H1 (cell line): Measurements from ENCODE around the gene ADARB2. TPM values are rescaled to one million over a fixed set of nuclear protein-coding genes. Genes with fewer than 3 reads are reported as not detected.

Experiments
- CTCF ChIA-PET: fragments of 300-600 bp; sonication (Branson Sonifier 250); formaldehyde crosslinking; loops from one replicate; lab custom pipeline; 2021; ENCODE audit not compliant: partially characterized antibody; lab: Charles Lee
- POLR2A ChIA-PET: fragments of 300-600 bp; sonication (Branson Sonifier 250); formaldehyde crosslinking; loops from one replicate; lab custom pipeline; 2021; ENCODE audit warnings: inconsistent platforms; ENCODE audit not compliant: partially characterized antibody; lab: Charles Lee
- DNase-seq, 2 experiments: peaks; one replicate each; pipeline versions ENCODE4 v3.0.0 to v3.0.0-alpha.2; 2010 to 2022; ENCODE audit warnings: low spot score in 2 of 2, low read depth in 1 of 2, mixed read lengths in 1 of 2
- FAIRE-seq: peaks from 2 replicates; lab custom pipeline; 2011; peaks lifted over from hg19 to GRCh38; lab: Jason Lieb, UNC
- H2AFZ ChIP-seq: 2 replicates; pipeline ENCODE4 v1.8.1; 2012; ENCODE audit warnings: low read length, inconsistent platforms
- H2AK5ac ChIP-seq: 2 replicates; pipeline ENCODE4 v1.6.1; 2013; ENCODE audit warnings: low read depth, low read length
- H2BK120ac ChIP-seq: replicated peaks from 2 replicates; pipeline ENCODE3; 2013; ENCODE audit warnings: low read depth, low read length, inconsistent platforms
- H2BK12ac ChIP-seq: 2 replicates; pipeline ENCODE4 v1.6.1; 2013; ENCODE audit warnings: low read depth, low read length
- H2BK15ac ChIP-seq: 2 replicates; pipeline ENCODE4 v1.6.1; 2013; ENCODE audit warnings: low read length
- H2BK20ac ChIP-seq: 2 replicates; pipeline ENCODE4 v1.6.1; 2013; ENCODE audit warnings: low read length
- H2BK5ac ChIP-seq: 2 replicates; pipeline ENCODE4 v1.6.1; 2013; ENCODE audit warnings: low read depth, low read length
- H3K14ac ChIP-seq: 2 replicates; pipeline ENCODE4 v1.6.1; 2013; ENCODE audit warnings: inconsistent platforms; ENCODE audit not compliant: insufficient read length
- H3K18ac ChIP-seq: 2 replicates; pipeline ENCODE4 v1.6.1; 2013; ENCODE audit warnings: low read length; ENCODE audit errors: extremely low read depth
- H3K23ac ChIP-seq: 2 replicates; pipeline ENCODE4 v1.6.1; 2013; ENCODE audit warnings: inconsistent platforms; ENCODE audit not compliant: insufficient read length
- H3K23me2 ChIP-seq: 2 replicates; pipeline ENCODE4 v1.6.1; 2013; ENCODE audit warnings: low read depth, low read length
- H3K27ac ChIP-seq: 2 replicates; pipeline ENCODE4 v1.6.1; 2011; ENCODE audit warnings: low read depth, low read length, inconsistent platforms
- H3K27me3 ChIP-seq, 4 experiments: replicated peaks in 1 of 4; 1 replicate in 1 of 4; 2 replicates in 3 of 4; pipeline versions ENCODE4 v1.6.1 to v1.8.1; 2011 to 2013; ENCODE audit warnings: low read length in 3 of 4, mild to moderate bottlenecking in 3 of 4, inconsistent platforms in 2 of 4, mixed read lengths in 2 of 4, moderate library complexity in 1 of 4; ENCODE audit not compliant: control insufficient read depth in 3 of 4, insufficient read depth in 3 of 4; ENCODE audit errors: extremely low read depth in 1 of 4
- H3K36me3 ChIP-seq, 4 experiments: 2 replicates each; pipeline versions ENCODE4 v1.6.1 to v1.8.1; 2011 to 2013; ENCODE audit warnings: mild to moderate bottlenecking in 4 of 4, low read length in 3 of 4, moderate library complexity in 2 of 4, control low read depth in 1 of 4, inconsistent platforms in 1 of 4; ENCODE audit not compliant: insufficient read depth in 4 of 4, control insufficient read depth in 2 of 4
- H3K4ac ChIP-seq: replicated peaks from 2 replicates; pipeline ENCODE3; 2013; ENCODE audit warnings: low read length, low read depth, mixed read lengths, inconsistent platforms; ENCODE audit not compliant: insufficient read length
- H3K4me1 ChIP-seq, 4 experiments: replicated peaks in 1 of 4; 1 replicate in 1 of 4; 2 replicates in 3 of 4; pipeline versions ENCODE4 v1.6.1 to v1.8.1; 2011 to 2013; ENCODE audit warnings: low read length in 3 of 4, inconsistent platforms in 2 of 4, mixed read lengths in 1 of 4; ENCODE audit not compliant: insufficient read depth in 4 of 4, control insufficient read depth in 3 of 4
- H3K4me2 ChIP-seq, 2 experiments: 2 replicates each; pipeline versions ENCODE4 v1.6.1 to v1.8.1; 2011 to 2013; ENCODE audit warnings: low read depth in 2 of 2, low read length in 2 of 2, control low read depth in 1 of 2, inconsistent platforms in 1 of 2, mild to moderate bottlenecking in 1 of 2; ENCODE audit not compliant: insufficient read depth in 1 of 2
- H3K4me3 ChIP-seq, 4 experiments: fragments of 200-600, 300-600 bp in 1 of 4; sonication (generic), shearing (Covaris generic), sonication (Bioruptor Twin) in 1 of 4; 2 replicates each; pipeline versions ENCODE4 v1.5.1 to v1.8.1; 2011 to 2016; ENCODE audit warnings: low read length in 4 of 4, low read depth in 3 of 4, control low read depth in 2 of 4, inconsistent platforms in 2 of 4, mild to moderate bottlenecking in 2 of 4, mixed read lengths in 1 of 4, moderate library complexity in 1 of 4; ENCODE audit not compliant: insufficient read depth in 2 of 4; ENCODE audit errors: extremely low read depth in 1 of 4
- H3K56ac ChIP-seq: replicated peaks from 2 replicates; pipeline ENCODE3; 2013; ENCODE audit warnings: low read depth, mild to moderate bottlenecking, mixed read lengths, low read length, inconsistent platforms; ENCODE audit not compliant: insufficient read length
- H3K79me1 ChIP-seq: 2 replicates; pipeline ENCODE4 v1.6.1; 2013; ENCODE audit warnings: low read depth, low read length, control low read depth
- H3K79me2 ChIP-seq, 2 experiments: 2 replicates each; pipeline versions ENCODE4 v1.6.1 to v1.8.1; 2012 to 2013; ENCODE audit warnings: low read length in 2 of 2, mild to moderate bottlenecking in 2 of 2, inconsistent platforms in 1 of 2; ENCODE audit not compliant: insufficient read depth in 2 of 2, control insufficient read depth in 1 of 2
- H3K9ac ChIP-seq, 4 experiments: replicated peaks in 1 of 4; 1 replicate in 1 of 4; 2 replicates in 3 of 4; pipeline versions ENCODE4 v1.6.1 to v1.8.1; 2011 to 2013; ENCODE audit warnings: low read depth in 3 of 4, low read length in 3 of 4, control low read depth in 2 of 4, mild to moderate bottlenecking in 2 of 4, moderate library complexity in 2 of 4, inconsistent platforms in 1 of 4; ENCODE audit errors: extremely low read depth in 1 of 4
- H3K9me3 ChIP-seq, 2 experiments: 2 replicates each; pipeline versions ENCODE4 v1.6.1 to v1.8.1; 2012 to 2013; ENCODE audit warnings: mild to moderate bottlenecking in 2 of 2, moderate library complexity in 2 of 2, control low read depth in 1 of 2, inconsistent platforms in 1 of 2, low read depth in 1 of 2, low read length in 1 of 2, mixed read lengths in 1 of 2; ENCODE audit not compliant: insufficient read depth in 2 of 2
- H4K20me1 ChIP-seq, 2 experiments: replicated peaks in 1 of 2; 2 replicates each; pipeline versions ENCODE3 to v1.8.1; 2011 to 2013; ENCODE audit warnings: inconsistent platforms in 2 of 2, low read length in 2 of 2, mild to moderate bottlenecking in 1 of 2; ENCODE audit not compliant: insufficient read depth in 2 of 2, control insufficient read depth in 1 of 2
- H4K5ac ChIP-seq: 2 replicates; pipeline ENCODE4 v1.6.1; 2013; ENCODE audit warnings: low read length, low read depth, mixed read lengths, inconsistent platforms; ENCODE audit not compliant: insufficient read length
- H4K8ac ChIP-seq: 2 replicates; pipeline ENCODE4 v1.8.0; 2013; ENCODE audit warnings: mild to moderate bottlenecking, moderate library complexity, low read length, inconsistent platforms; ENCODE audit not compliant: insufficient read depth; ENCODE audit errors: extremely low read depth
- H4K91ac ChIP-seq: replicated peaks from 2 replicates; pipeline ENCODE3; 2013; ENCODE audit warnings: low read length, mixed read lengths, inconsistent platforms; ENCODE audit not compliant: insufficient read length
- CBX5 ChIP-seq: fragments of 300-800, 300-1000 bp; sonication (generic); IDR thresholded peaks from 2 replicates; pipeline ENCODE4 v1.7.1; 2016; ENCODE audit warnings: antibody characterized with exemption, low read length, low read depth
- EGR1 ChIP-seq: IDR thresholded peaks from 2 replicates; pipeline ENCODE4 v1.6.1; 2011; ENCODE audit warnings: low read depth, low read length, borderline replicate concordance
- EP300 ChIP-seq, 2 experiments: IDR thresholded peaks; 1 replicate in 1 of 2; 2 replicates in 1 of 2; pipeline ENCODE4 v1.6.1; 2011 to 2012; ENCODE audit warnings: low read depth in 2 of 2, low read length in 2 of 2, mild to moderate bottlenecking in 2 of 2, borderline replicate concordance in 1 of 2, inconsistent platforms in 1 of 2, moderate library complexity in 1 of 2
- JUN ChIP-seq: IDR thresholded peaks from 2 replicates; pipeline ENCODE4 v1.6.1; 2011; ENCODE audit warnings: low read depth, mild to moderate bottlenecking, improper control_type of control experiment, low read length
- POLR2AphosphoS5 ChIP-seq: IDR thresholded peaks from 2 replicates; pipeline ENCODE4 v1.6.1; 2011; ENCODE audit warnings: low read depth, low read length
- RBBP5 ChIP-seq: IDR thresholded peaks from 2 replicates; pipeline ENCODE4 v1.7.1; 2012; ENCODE audit warnings: low read depth, mild to moderate bottlenecking, inconsistent platforms, low read length, moderate library complexity, borderline replicate concordance
- RFX5 ChIP-seq: IDR thresholded peaks from 2 replicates; pipeline ENCODE4 v1.6.1; 2011; ENCODE audit warnings: low read depth, low read length, improper control_type of control experiment, borderline replicate concordance
- RXRA ChIP-seq: IDR thresholded peaks from 2 replicates; pipeline ENCODE4 v1.6.1; 2011; ENCODE audit warnings: low read depth, mild to moderate bottlenecking, low read length, moderate library complexity; ENCODE audit not compliant: insufficient read depth
- TAF7 ChIP-seq: optimal IDR thresholded peaks from 2 replicates; pipeline ENCODE3; 2011; ENCODE audit warnings: low read depth, mild to moderate bottlenecking, inconsistent platforms, low read length, moderate library complexity, borderline replicate concordance
- TBP ChIP-seq: IDR thresholded peaks from 2 replicates; pipeline ENCODE4 v1.6.1; 2011; ENCODE audit warnings: low read depth, low read length, improper control_type of control experiment
- WGBS, 2 experiments: shearing (Covaris generic) in 1 of 2; methylation state at CpG; one replicate each; pipeline versions ENCODE4 v1.1.6 to v1.1.7; 2013 to 2015; ENCODE audit warnings: low lambda C conversion rate in 2 of 2, mixed read lengths in 2 of 2, inconsistent platforms in 1 of 2, low coverage in 1 of 2, missing lambda C conversion rate in 1 of 2; ENCODE audit not compliant: insufficient replicate concordance in 2 of 2, insufficient coverage in 1 of 2, insufficient read length in 1 of 2; ENCODE audit errors: extremely low coverage in 1 of 2, missing lambda C conversion rate in 1 of 2; 5-methylcytosine and 5-hydroxymethylcytosine counted together
- polyA plus RNA-seq, 7 experiments: library from polyadenylated mRNA; depleted of rRNA in 3 of 7; stranded (reverse) in 5 of 7; unstranded in 2 of 7; fragments of >200 nt in 5 of 7; fragments of 200-250 nt in 2 of 7; gene quantifications; 1 replicate in 5 of 7; 2 replicates in 1 of 7; 4 replicates in 1 of 7; pipeline versions ENCODE4 v1.2.1 to v1.2.3, GENCODE V29; 2011 to 2013; ENCODE audit warnings: missing spikeins in 2 of 7, mixed read lengths in 2 of 7
- total RNA-seq: library from RNA; stranded (reverse); fragmentation: NEBNext Ultra II Directional; extraction: Animal tissue kit (Norgen Biotek cat#: 25700); gene quantifications from 2 replicates; pipeline ENCODE4 v1.2.1, GENCODE V29; 2021
- TF ChIP-seq, protein P1 (sequence below): IDR thresholded peaks from 2 replicates; pipeline ENCODE4 v1.6.1; 2011; ENCODE audit warnings: low read length, improper control_type of control experiment

The ADARB2 gene
- total and polyA plus RNA-seq, 2 of the 8 experiments (the other 6 are each of a cell fraction or from before 2014, with no cell fraction given) = 2.2 to 2.8 TPM

DNA sequence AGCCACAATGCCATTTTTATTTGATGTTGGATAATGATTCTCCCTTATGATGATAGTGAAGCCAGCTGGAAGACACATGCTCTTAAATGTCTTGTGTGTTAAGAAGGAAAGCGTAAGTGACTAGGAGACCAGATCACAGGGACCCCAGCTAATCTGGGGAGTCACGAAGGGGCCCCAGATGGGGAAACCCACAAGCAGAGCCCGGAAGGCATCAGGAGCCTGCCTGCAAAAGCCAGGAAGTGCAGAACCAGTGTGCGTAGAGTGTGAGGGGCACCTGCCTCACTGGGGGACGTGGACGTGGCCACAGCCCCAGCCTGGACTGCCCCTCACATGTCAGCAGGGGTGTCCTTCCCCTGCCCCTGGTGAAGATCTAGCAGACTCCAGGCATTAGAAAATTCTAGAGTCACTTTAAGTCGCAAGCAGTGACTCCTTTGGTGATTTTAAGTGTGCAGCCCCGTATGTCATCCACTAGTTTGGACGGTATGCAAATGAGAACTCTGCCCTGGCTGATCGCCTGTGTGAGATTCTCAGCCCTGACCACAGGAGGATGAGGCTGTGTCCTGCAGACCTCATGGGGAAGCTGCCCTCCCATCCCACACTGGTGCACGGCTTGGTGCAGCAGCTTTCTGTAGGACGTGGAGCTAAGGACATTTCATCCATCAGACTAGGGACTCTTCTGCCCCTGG lies 438.1 kb downstream of the ADARB2 start:
- CTCF ChIA-PET = interaction anchor here (0.6 to 4.9 kb wide), 4 partner anchors 60 to 283 kb away, joined by 3 to 25 read pairs (median 8); no protein-coding TSS in a partner anchor
- no peaks in the 10 kb centered on the region for H3K79me2 ChIP-seq
- no peak overlapping the region for H3K4me2 ChIP-seq
- peaks cover 0 to 6% of the 10 kb centered on the region in 2 experiments; a peak in 2 of 4 replicates for H3K9me3 ChIP-seq
- no peak overlapping the region for H2AFZ ChIP-seq
- 64% methylated on average over 12 of the region's 12 CpGs; no CpG with 5 or more reads in 1 of the 2 experiments for WGBS, 2 experiments
- no peaks in the 10 kb centered on the region for H4K20me1 ChIP-seq
- no peak overlapping the region for H3K56ac ChIP-seq
- H3K9ac ChIP-seq = no peak overlapping the region
- no peak overlapping the region for H3K4me3 ChIP-seq
- no peak overlapping the region for H4K5ac ChIP-seq
- no peak overlapping the region for H3K4ac ChIP-seq
- H3K79me1 ChIP-seq = no peaks in the 10 kb centered on the region; the same call in 1 of the 2 replicates
- no peaks in the 10 kb centered on the region for H3K36me3 ChIP-seq
- peak overlapping the region; percentile 72; the same call in 1 of the 2 replicates for H2BK15ac ChIP-seq
- H2AK5ac ChIP-seq = peak overlapping the region; percentile 82; the same call in 1 of the 2 replicates
- H3K23me2 ChIP-seq = no peaks in the 10 kb centered on the region
- POLR2A ChIA-PET = interaction anchor here (3.6 kb wide), 1 partner anchor 11 kb away, joined by 21 read pairs; no protein-coding TSS in a partner anchor
- peak overlapping the region; percentile 60 for H2BK12ac ChIP-seq
- H4K8ac ChIP-seq = no peak overlapping the region
- peak in 1 of 2 experiments; percentile 30 for DNase-seq
- no peak overlapping the region for H3K27ac ChIP-seq
- no peak overlapping the region for H2BK120ac ChIP-seq
- peak overlapping the region; percentile 2; the same call in 1 of the 2 replicates for H2BK20ac ChIP-seq
- no peak for FAIRE-seq
- no peak overlapping the region for H3K14ac ChIP-seq
- no peak overlapping the region for H3K18ac ChIP-seq
- H3K27me3 ChIP-seq = no peaks in the 10 kb centered on the region; a peak in 1 of 7 replicates
- no peak overlapping the region; the same call in 1 of the 2 replicates for H2BK5ac ChIP-seq
- no peak overlapping the region for H4K91ac ChIP-seq
- H3K23ac ChIP-seq = no peak overlapping the region
- H3K4me1 ChIP-seq = peaks cover 0 to 7% (median 5%) of the 10 kb centered on the region in 4 experiments; a peak in 5 of 7 replicates
- TF ChIP-seq RXRA (no peak), RBBP5 (no peak), EGR1 (no peak), POLR2AphosphoS5 (no peak), TBP (no peak), RFX5 (no peak), EP300 (IDR thresholded peaks at IDR 0.05; ENCODE audit: borderline replicate concordance in 1 of 2, low read depth in 2 of 2, low read length in 2 of 2) (no peak), CBX5 (no peak), JUN (no peak), TAF7 (no peak)
- TF ChIP-seq, protein P1, sequence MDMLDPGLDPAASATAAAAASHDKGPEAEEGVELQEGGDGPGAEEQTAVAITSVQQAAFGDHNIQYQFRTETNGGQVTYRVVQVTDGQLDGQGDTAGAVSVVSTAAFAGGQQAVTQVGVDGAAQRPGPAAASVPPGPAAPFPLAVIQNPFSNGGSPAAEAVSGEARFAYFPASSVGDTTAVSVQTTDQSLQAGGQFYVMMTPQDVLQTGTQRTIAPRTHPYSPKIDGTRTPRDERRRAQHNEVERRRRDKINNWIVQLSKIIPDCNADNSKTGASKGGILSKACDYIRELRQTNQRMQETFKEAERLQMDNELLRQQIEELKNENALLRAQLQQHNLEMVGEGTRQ = no peak
